Esophagus squamous epithelium (tissue), 5 donors: ENCODE data around the gene UBR3. TPM values are rescaled to one million over a fixed set of nuclear protein-coding genes. Genes with fewer than 3 reads are reported as not detected.

Experiments
- DNase-seq: peaks from one replicate; lab custom pipeline; 2025; lab: John Stamatoyannopoulos, UW
- H3K27ac ChIP-seq, 4 donors: fragments of 200-600 bp; sonication (generic); one replicate each; pipeline ENCODE4 v1.5.1; 2016 to 2019; ENCODE audit warnings: mild to moderate bottlenecking in 1 of 4
- H3K27me3 ChIP-seq, 4 donors: fragments of 200-600 bp; sonication (generic); 1 replicate in 3 of 4; 2 replicates in 1 of 4; pipeline versions ENCODE4 v1.5.1 to v1.6.0; 2017 to 2021; ENCODE audit warnings: antibody characterized with exemption in 1 of 4
- H3K36me3 ChIP-seq, 3 donors: fragments of 200-600 bp; sonication (generic); one replicate each; pipeline ENCODE4 v1.5.1; 2016 to 2019
- H3K4me1 ChIP-seq, 3 donors: fragments of 200-600 bp; sonication (generic); one replicate each; pipeline ENCODE4 v1.5.1; 2017 to 2019
- H3K4me3 ChIP-seq, 4 donors: fragments of 200-600 bp; sonication (generic); 1 replicate in 3 of 4; 2 replicates in 1 of 4; pipeline ENCODE4 v1.5.1; 2016 to 2019; ENCODE audit warnings: mild to moderate bottlenecking in 2 of 4, moderate library complexity in 1 of 4
- H3K9me3 ChIP-seq, 3 donors: fragments of 200-600 bp; sonication (generic); one replicate each; pipeline ENCODE4 v1.5.1; 2016 to 2019
- CTCF ChIP-seq, 6 experiments: fragments of 450-650 bp in 4 of 6; fragments of 200-600 bp in 2 of 6; sonication (generic) in 2 of 6; IDR thresholded peaks; one replicate each; pipeline ENCODE4 v1.5.1; 2016 to 2019; ENCODE audit warnings: antibody characterized with exemption in 6 of 6, mild to moderate bottlenecking in 4 of 6, moderate library complexity in 4 of 6
- POLR2A ChIP-seq, 4 donors: fragments of 450-650 bp; IDR thresholded peaks; one replicate each; pipeline ENCODE4 v1.6.1; 2017; ENCODE audit warnings: antibody characterized with exemption in 4 of 4, mild to moderate bottlenecking in 4 of 4, moderate library complexity in 3 of 4
- WGBS, 2 donors: methylation state at CpG; one replicate each; pipeline ENCODE4 v1.1.5; 2018; 5-methylcytosine and 5-hydroxymethylcytosine counted together
- intact Hi-C: fragments of 100-400 bp; cut with DNase I; formaldehyde crosslinking; loops from one replicate; pipeline ENCODE4 v1.15.0; 2022
- total RNA-seq, 4 donors: library from RNA; depleted of rRNA; stranded (reverse); fragments of >200 nt; gene quantifications; one replicate each; pipeline ENCODE4 v1.1.0, GENCODE V29; 2016
- donor health status: DM: yes; HTN: yes; CAD: no.

UBR3 gene
- total RNA-seq, 4 donors from 2014 or later: 26.9 to 56.8 (median 43.2) TPM

GRCh38 chr2:170092436-170093060 is 265.3 kb downstream of the UBR3 start:
- TF ChIP-seq POLR2A (IDR thresholded peaks at IDR 0.05): no peak
- no peak for TF ChIP-seq CTCF (IDR thresholded peaks at IDR 0.05)
- Histone ChIP-seq H3K36me3 (no peaks in the 10 kb centered on the region), H3K27ac (no peak overlapping the region), H3K27me3 (no peaks in the 10 kb centered on the region), H3K4me3 (no peak overlapping the region), H3K4me1 (peaks cover 0 to 10% (median 0%) of the 10 kb centered on the region in 3 donors), H3K9me3 (peaks cover 0 to 3% (median 0%) of the 10 kb centered on the region in 3 donors)
- intact Hi-C loops: no loop called here
- DNase-seq: no peak
- 56 to 61% methylated on average over 4 of the region's 4 CpGs for WGBS, 2 donors

DNA sequence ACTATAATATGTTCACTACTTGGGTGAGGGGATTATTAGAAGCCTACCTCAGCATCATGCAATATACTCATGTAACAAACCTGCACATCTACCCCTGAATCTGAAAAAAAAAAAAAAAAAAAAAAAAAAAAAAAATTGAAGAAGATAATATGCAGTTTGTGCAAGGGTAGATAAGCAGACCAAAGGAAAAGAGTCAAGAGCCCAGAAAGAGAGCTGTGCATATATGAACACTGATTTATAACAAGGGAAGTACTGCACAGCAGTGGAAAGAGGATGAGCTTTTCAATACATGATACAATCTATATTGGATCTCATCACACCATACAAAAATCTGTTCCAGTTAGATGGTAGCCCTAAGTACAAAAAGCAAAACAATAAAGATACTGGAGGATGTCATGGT is 268.1 kb downstream of the UBR3 start:
- TF ChIP-seq CTCF (IDR thresholded peaks at IDR 0.05) (no peak), POLR2A (IDR thresholded peaks at IDR 0.05) (no peak)

GRCh38 chr2:170098626-170099312 is 271.5 kb downstream of the UBR3 start:
- Histone ChIP-seq H3K4me3 (no peak overlapping the region), H3K27ac (no peak overlapping the region), H3K27me3 (no peaks in the 10 kb centered on the region), H3K4me1 (no peaks in the 10 kb centered on the region), H3K36me3 (no peaks in the 10 kb centered on the region), H3K9me3 (peaks cover 0 to 3% (median 0%) of the 10 kb centered on the region in 3 donors)
- WGBS, 2 donors: 62 to 67% methylated on average over 4 of the region's 4 CpGs
- DNase-seq: no peak
- intact Hi-C loops: no loop called here
- TF ChIP-seq CTCF (IDR thresholded peaks at IDR 0.05) (no peak), POLR2A (IDR thresholded peaks at IDR 0.05) (no peak)

More for the DNA sequence above, 268.1 kb downstream of the UBR3 start:
- Histone ChIP-seq H3K4me3 (no peak overlapping the region), H3K4me1 (no peaks in the 10 kb centered on the region), H3K27ac (no peak overlapping the region), H3K9me3 (peaks cover 0 to 3% (median 0%) of the 10 kb centered on the region in 3 donors), H3K27me3 (no peaks in the 10 kb centered on the region), H3K36me3 (no peaks in the 10 kb centered on the region)
- intact Hi-C loops: no loop called here
- DNase-seq: no peak

DNA sequence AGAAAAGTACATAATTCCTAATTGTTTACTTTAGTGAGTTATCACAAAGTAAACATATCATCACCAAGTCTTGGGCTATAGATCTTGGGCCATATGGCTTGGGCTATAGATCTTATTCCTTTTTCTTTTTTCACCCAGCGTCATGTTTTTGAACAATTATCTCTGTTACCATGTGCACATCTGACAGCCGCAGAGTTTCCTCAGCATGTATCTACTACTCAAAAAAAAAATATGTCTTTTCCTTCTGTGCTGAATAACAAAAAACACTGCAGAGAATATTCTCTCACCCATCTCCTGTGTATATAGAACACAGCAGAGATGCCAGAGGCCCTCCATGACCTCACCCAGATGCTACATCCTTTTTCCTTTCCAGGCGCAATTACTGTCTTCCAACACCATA is 274.5 kb downstream of the UBR3 start:
- no peaks in the 10 kb centered on the region for H3K27me3 ChIP-seq
- TF ChIP-seq POLR2A (IDR thresholded peaks at IDR 0.05) (no peak), CTCF (IDR thresholded peaks at IDR 0.05) (no peak)
- intact Hi-C loops: no loop called here
- no peak overlapping the region for H3K27ac ChIP-seq
- WGBS, 2 donors: 67 to 73% methylated on average over 3 of the region's 3 CpGs
- no peaks in the 10 kb centered on the region for H3K4me1 ChIP-seq
- H3K36me3 ChIP-seq: no peaks in the 10 kb centered on the region
- no peak overlapping the region for H3K4me3 ChIP-seq
- DNase-seq: no peak
- peaks cover 0 to 3% (median 0%) of the 10 kb centered on the region in 3 donors for H3K9me3 ChIP-seq

DNA sequence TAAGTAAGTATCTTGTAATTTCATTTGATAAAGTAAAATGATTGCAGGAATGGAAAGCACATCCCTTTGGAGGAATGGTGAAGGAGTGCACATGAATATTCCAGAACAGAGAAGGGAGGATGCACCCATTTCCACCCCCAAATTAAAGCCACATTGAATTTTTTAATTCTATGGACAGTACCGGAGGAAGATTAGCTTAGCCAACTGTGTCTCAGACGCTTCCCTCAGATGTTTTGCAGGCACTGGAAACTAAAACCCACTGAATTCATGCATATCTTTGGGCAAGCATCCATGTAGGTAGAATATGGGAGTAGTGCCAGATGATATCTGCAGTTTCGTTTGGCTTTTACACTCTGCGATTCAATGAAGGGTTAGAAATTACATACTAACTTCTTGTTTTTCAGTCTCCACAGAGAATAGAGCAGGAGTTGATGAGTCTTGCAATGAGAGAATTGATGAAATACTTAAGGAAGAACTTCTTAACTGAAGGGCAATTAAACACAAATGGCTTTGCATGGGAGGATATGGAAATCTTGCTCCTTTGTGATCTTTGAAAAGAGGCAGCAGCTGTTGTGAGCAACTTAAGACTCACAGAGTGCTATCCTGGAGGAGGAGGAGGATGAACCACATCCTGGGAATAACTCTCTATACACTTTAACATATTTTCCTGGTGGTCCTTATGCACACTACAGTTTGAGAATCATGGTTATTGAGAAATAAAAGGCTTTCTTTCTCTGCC is 279.0 kb downstream of the UBR3 start:
- H3K4me1 ChIP-seq: no peaks in the 10 kb centered on the region
- no peaks in the 10 kb centered on the region for H3K27me3 ChIP-seq
- WGBS, 2 donors: 52 to 62% methylated on average over 4 of the region's 4 CpGs
- no peak overlapping the region for H3K27ac ChIP-seq
- no peaks in the 10 kb centered on the region for H3K36me3 ChIP-seq
- TF ChIP-seq CTCF (IDR thresholded peaks at IDR 0.05) (no peak), POLR2A (IDR thresholded peaks at IDR 0.05) (no peak)
- H3K4me3 ChIP-seq: no peak overlapping the region
- no peak for DNase-seq
- H3K9me3 ChIP-seq: no peaks in the 10 kb centered on the region
- intact Hi-C loops: no loop called here
